ENCODE measurements around the gene SGK1.
A peak's percentile ranks its signal among the peaks of the same experiment; 100 is the strongest.

The SGK1 gene

DNA sequence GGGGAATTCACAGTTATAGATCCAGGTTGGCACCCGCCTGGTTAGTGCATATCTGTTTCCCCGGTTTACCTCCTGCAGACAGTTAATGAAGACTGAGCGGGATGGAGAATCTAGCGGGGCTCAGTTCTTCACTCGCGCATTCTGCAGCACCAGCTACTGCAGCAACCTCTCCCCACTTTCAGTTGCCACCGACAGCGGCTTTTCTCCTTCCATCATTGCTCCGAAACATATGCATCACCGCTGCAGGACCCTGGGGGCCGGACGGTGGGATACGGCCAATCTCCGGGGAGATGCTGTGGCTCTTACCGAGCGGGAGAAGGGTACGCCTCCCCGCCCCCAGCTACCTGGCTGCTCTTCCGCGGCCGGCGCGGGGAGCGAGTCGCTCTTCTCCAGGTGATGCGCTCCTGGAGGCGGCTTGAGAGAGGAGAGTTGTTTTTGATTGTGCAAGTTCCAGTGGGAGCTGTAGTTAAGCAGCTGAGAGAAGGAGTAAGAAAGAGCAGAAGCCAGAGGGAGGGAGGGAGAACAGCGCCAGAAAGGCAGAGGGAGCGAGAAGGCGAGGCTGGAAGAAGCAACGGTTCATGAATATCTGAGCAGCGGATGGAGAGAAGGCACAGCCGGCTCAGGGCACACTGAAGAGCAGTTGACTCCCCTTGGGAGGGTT is at the start of gene SGK1:
Gene SGK1, minus strand, starts transcription at position 642 of the 661 bp plus-strand sequence. CDS start 652 bp downstream, outside the sequence.
- peak; percentile 85 for DNase-seq (ENCODE audit: low spot score)

DNA sequence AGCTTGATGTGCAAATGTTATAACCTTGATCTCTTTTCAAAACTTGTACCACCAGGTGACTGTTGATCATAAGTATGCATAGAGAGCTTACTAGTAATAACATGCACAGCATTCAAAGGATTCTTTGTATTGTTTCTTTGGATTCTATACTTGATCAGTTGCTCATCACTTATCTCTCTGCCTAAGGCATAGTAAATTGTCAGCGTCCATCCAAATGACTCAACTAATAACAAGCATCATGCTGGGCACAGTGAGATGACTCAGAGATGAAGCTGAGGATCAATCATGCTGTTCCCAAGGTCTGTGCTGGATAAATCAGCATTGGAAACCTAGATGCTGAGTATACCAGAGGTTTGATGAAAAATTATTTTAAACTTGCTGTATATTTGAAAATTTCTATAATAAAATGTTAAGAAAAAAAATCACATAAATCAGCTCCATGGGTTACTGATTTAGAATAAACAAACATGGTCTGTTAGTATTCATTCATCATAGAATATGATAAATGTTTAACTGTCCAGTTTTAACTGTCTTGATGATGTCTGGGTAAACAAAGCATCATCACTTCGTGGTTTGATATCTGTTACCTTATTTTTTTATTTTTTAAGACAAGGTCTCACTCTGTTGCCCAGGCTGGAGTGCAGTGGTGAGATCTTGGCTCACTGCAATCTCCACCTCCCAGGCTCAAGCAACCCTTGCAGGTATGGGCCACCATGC is 45.6 kb upstream of the SGK1 start:
- DNase-seq (ENCODE audit: low spot score) = no peak

DNA sequence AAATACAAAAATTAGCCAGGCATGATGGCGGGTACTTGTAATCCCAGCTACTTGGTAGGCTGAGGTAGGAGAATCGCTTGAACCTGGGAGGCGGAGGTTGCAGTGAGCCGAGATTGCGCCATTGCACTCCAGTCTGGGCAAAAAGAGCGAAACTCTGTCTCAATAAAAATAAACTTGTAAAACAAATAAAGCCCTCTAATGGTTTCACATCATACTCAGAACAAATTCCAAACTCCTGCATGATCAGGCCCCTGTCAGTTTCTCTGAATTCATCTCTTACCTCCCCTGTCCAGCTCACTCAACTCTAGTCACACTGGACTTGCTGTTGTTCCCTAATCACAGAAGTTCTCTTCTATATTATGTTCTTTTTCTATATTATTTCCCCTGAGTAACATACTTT is 43.1 kb upstream of the SGK1 start:
- DNase-seq (ENCODE audit: low spot score) = no peak

DNA sequence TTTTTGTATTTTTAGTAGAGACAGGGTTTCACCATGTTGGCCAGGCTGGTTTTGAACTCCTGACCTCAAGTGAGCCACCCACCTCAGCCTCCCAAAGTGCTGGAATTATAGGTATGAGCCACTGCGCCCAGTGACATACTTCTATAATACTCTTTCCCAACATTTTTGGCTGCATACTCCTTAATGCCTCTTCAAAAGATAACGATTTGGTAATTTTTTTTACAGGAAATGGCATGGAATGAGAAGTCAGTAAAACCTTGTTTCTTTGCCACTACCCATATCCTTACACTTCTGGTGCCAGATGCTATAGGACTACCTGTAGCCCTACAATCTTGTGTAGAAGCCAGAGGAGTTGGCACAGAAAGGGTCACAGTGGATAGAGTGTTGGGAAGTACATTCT is 41.4 kb upstream of the SGK1 start:
- DNase-seq (ENCODE audit: low spot score) = no peak

DNA sequence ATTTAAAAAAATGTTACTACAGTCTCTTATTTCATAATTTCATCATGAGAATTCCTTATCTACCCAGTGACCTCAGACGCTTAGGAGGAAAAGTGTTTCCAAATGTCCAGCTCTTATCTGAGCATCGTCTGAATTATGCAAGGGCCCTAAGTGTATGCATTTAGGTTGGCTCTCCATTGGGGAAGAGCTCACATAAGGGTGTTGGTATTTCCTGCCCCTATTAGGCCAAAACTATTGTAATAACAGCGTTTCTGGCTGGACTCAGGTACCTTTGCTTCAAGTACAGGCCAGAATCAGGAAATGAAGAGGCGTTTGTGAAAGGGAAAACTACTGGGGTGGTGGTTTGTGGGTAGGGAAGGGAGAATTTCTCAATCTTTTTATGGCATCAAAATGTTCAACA is 40.4 kb upstream of the SGK1 start:
- DNase-seq (ENCODE audit: low spot score) = no peak

DNA sequence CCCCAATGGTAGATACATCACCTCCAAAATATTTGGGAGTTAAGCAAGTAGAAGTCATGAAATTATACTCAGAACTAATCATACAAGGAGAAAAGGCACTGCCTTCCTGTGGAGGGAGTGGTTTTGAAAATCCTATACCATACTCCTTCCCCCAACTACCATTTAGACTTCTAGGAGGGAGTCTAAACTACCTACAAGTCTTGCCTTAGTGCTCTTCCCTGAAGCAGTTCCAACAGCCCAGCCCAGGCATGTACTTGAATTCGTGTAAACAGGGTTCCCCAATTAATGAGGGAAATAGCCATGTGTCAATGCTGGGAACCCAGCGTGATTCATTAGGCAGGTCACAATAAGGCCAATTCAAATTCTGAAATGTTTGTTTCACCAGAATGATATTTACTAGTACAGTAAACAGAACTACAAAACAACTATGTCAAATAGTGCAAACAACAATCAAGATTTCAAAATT is 39.1 kb upstream of the SGK1 start:
- DNase-seq (ENCODE audit: low spot score) = no peak

DNA sequence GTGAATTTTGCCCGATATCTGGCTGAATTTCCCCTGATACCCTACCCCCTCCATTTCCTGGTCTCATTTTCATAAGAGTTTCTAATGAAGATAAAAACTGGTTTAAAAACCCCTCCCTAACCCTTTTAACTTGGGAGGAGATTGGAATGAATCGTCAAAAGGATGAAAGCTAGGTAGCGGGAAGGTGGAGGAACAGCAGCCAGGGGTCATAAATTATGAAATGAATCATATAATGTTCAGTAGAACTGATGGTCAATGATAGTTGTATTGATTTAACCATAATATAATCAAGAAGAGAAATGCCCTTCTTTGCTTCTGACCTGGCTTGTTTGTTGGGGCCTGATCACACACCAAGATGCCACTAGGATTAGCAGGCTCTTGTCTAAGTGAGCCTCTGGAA is 38.5 kb upstream of the SGK1 start:
- no peak for DNase-seq (ENCODE audit: low spot score)

DNA sequence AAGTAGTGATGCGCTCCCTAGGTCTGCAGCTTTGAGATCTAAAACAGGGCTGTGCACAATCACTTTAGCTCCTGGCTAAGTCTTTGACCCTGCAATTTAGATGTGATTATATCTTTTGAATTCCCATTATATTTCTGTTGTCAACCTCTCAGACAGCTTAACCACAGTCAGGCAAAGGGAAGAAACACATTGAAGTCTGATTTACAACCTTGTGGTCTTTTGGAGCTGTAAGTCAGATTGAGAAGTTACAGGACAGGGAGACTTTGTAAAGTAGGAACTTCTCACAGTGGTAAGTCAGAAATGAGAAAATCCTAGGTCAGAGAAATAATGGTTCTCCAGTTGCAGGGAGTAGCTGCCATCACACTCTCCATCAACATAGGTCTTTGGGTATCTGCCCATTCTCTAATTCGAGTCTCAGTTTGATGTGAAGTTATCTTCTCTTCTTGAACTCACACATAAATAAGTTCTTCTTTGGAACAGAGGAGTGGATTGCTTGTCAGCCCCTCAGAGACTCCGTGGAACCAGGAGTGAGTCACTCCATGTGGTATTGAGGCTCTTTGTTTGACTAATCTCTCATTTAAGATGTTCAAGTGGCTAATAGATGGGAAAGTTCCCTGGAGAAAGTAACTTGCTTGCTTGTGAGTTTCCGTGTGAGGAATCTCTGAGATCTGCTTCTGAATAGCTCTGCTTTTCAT is 35.0 kb upstream of the SGK1 start:
- DNase-seq (ENCODE audit: low spot score) = no peak

DNA sequence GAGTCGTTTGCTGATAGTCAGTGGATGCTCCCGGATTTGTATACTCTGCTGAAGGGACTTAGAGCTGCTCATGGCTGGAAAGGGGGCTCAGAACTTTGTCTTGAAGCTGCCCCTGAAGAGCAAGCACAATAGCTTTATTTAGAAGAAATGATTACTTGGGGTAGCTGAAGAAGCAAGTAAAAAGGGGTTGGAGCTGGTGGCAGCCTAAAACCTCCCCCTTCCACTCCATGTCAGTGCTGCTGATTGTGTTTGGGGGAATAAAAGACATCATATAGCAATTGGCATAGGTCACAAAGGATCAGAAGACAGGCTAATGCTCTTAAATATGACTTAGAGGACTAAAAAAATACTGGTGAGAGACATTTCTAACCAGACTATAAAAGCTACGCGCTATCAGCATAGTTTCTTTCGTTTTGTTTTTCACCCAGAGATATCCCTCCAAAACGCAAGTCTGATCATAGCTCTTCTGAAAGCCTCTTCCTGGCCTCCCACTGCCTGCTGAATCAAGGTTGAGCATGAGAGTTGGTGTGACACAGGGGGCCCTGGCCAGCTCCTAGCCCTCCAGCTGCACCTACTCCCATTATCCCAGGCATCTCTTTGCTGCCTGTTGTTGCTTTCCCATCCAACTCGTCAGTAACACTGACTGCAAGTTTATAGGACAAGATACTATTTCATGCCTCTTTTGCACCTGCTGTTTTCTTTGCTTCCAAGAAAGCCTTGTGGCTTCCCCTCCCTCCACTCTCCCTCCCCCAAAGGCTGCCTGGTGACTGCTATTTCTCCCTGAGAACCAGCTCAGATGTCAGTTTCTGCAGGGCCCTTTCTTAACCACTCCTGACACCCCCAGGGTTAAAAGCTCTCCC is 33.9 kb upstream of the SGK1 start:
- DNase-seq (ENCODE audit: low spot score) = no peak

DNA sequence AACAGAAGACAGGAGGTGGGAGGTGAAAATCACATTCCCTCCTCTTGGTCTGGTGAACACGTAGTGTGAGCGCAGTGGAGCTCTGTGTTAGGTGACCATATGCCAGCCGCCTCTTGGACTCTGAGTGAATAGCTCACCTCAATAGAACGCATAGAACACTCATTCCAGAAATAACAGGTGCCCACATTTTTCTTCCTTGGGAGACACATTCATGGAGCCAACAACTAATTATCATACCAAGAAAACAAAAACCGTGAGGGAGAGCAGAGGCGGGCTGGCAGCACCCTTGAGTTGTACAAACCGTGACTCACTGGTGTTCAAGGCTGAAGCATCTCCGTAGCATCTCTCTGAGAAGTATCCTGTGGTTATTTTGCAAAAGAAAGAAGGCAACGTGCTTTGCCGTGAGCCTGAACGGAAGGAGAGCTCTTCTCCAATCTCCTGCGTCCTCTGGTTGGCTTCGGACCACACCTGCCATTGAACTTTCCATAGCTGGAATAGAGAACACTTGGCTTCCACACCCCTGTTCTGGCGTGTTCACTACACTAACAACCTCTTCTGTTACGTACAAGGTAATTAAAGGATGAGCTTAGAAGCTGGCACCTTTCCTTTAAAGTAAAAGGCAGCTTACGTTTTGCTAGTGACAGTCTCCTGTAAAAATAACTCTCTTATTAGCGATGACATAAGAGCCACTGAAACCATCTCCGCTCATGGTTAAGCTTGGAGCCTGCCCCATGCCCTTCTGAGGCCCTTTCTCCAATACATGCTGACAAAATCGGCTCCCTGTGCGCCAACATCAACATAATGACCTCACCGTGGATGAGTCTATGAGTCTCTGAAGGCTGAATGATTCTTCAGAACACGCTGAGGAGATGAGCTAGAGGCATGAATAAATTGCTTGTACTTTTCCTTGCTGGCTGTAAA is 30.2 kb upstream of the SGK1 start:
- DNase-seq (ENCODE audit: low spot score) = peak; percentile 57

DNA sequence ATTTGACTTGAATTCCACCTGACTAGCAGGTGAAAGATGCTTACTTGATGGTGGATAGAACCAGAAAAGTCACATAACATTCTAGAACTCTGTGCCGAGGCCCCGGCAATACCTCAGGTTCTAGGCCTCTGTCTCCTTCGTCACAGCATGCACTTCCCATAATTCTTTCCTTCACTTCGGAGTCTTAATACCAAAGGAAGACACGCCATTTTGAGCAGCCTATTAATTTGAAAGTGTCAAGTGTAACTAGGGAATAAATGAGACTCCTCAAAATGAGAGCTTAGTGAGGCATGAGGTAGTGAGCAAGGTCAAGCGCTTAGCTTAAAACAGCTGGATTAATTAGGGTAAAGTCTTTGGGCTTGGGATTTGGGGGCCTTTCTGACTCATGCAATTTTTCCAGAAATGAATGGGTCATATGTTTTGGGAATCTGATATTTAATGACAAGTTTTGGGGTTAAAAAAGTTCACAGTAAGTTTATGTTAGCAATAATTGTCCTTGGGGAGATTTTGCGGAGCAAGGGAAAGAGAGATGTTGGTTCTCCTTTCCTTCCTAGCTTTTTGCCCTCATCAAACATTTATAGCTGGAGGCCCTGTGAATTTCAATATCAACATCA is 29.1 kb upstream of the SGK1 start:
- no peak for DNase-seq (ENCODE audit: low spot score)

DNA sequence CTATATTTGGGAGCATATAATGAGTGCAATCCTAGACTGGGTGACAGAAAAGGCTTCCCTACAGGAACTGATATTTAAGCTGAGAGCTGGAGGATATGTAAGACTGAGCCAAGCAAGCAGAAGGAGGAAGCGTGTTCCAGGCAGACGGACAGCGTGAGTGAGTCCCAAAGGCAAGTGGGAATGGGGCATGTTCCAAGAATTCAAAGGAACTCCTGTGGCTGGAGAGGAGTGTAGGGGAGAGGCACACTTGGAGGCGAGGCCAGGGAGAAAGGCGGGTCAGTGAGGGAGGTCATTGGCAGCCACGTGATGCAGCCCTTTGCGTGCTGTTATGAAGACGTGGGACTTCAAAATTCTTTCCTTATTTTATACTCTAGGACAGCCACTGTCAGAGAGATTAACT is 27.9 kb upstream of the SGK1 start:
- DNase-seq (ENCODE audit: low spot score) = no peak

DNA sequence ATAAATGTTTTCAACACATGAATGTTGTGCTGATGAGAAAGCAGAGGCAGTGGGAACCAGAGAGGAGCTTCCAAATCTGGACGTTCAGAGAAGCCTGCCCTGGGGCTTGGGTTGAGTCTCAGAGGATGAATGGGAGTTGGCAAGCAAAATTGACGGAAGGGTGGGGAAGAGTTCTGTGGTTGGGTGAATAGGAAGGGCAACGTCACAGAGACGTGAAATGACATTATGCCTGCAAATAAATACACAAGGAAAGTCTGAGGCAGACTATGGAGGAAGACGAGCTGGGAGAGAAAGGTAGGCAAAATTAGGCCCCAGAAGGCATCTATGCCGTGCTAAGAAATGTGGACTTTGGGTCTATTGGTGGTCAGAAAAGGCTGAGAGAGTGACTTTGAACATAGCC is 25.2 kb upstream of the SGK1 start:
- no peak for DNase-seq (ENCODE audit: low spot score)

DNA sequence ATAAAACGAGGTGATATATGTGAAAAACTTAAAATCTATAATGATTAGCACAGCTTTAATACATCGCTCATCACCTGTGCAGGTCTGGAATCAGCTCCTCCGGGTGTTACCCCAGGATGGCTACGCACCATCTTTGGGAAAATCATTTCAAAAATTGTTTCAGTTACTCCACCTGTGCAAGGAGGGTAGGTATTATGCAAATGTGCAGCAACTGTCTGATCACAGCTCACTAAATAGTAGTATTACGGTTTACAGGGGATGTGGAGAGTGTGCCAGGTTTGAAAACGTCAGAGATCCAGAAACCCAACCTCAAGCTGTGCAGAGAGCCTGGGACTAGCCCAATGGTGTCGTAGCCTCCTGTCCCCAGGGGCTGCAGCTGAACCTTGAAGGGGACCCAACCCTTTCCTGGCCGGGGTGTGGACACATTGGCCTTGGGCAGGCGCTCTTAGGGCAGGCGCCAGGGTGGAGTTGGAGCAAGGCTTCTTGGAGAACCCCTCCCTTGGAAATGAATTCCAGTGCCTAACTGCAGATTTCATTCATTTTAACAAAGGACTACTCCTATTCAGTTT is 24.2 kb upstream of the SGK1 start:
- DNase-seq (ENCODE audit: low spot score) = no peak

DNA sequence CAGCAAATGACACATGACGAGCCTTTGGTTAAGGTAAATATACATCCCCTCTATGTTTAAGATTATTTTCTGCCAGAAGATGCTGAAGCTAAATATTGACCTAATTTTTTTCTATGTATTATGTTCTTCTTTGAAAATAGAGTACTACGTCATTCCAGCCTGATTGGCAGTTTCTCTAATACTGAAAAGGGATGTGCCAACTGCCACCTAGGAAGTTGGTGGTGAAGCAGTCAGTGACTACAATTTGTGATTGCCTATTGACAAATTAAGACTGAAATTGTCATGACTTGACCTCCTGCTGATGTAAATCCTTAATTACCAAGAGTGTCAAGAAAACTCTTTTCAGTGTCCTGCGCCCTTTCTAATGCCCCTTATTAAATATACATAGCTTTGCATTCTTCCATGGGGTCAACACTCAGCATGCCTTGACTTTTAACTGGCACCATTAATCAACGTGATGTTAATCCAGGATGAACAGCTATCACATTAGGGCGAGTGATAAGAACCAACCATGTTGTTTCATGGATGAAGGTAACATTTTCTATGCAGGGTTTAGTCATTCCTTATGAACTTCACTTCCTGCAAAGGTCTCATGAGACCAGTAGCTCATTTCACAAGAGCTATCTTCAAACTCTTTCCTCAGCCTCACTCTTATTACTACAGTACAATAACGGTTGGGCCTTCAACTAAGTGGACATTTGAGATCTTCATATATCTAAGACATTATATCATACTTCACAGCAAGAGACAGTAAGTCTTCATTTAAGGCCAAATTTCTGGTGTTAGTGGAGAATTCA is 22.5 kb upstream of the SGK1 start:
- no peak for DNase-seq (ENCODE audit: low spot score)

DNA sequence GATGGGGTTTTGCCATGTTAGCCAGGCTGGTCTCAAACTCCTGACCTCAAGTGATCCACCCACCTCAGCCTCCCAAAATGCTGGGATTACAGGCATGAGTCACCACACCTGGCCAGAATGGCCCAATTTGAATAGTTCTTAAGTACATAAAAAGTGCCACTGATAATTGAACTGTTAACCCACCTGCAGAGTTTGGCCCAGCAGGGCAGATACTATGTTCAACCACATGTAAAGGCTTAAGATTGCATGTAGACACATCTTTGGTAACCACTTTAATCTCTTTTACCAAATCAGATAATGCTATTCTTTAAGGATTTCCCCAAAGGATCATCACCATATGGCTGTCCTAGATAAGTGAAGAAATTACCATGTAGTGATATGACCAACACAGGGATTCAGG is 21.3 kb upstream of the SGK1 start:
- no peak for DNase-seq (ENCODE audit: low spot score)

DNA sequence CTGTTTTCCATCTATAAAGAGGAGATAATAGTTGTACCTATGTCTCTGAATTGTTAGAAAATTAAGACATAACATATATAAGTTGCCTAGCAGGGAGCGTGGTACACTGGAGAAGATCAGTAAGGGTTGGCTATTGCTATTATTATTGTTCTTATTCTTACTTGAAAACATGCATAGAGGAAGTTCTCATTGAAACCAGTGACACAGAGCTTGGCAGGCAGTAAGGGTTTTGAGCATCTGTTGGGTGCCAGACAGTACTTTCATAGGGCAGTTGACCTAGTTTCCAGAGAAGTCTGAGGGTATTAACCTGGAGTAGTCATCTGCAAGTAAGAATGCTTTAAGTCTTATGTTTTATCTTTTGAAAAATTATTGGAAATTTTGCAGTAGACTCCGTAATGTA is 13.3 kb upstream of the SGK1 start:
- no peak for DNase-seq (ENCODE audit: low spot score)

DNA sequence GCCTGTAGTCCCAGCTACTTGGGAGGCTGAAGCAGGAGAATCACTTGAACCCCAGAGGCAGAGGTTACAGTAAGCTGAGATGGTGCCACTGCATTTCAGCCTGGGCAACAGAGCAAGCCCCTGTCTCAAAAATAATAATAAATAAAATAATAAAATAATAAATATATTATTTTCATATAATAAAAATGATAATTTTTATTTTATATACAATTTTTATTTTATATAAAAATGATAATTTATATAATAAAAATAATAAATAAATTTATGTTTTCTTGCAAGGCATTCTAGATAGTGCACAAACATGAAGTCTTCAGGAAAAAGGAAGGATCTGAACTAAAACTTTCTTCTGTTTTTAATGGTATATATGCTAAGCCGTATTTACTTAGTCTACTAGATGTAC is 12.6 kb upstream of the SGK1 start:
- no peak for DNase-seq (ENCODE audit: low spot score)

DNA sequence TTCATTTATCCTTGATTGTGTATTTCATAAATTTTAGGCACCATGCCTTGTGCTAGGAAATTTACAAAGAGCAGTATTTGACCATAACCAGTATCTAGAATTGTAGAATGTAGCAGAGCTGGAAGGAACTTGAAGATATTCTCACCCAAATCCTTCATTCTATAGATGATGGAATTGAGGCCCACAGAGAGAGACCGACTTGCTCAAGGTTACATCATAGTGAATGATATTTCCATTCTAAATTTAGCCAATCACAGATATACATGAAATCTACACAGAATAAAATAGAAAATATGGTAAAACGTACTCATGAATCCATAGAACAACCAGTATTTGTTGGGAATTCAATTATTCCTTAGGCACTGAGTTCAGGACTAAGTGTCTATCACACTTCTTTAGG is 10.9 kb upstream of the SGK1 start:
- DNase-seq (ENCODE audit: low spot score) = no peak

DNA sequence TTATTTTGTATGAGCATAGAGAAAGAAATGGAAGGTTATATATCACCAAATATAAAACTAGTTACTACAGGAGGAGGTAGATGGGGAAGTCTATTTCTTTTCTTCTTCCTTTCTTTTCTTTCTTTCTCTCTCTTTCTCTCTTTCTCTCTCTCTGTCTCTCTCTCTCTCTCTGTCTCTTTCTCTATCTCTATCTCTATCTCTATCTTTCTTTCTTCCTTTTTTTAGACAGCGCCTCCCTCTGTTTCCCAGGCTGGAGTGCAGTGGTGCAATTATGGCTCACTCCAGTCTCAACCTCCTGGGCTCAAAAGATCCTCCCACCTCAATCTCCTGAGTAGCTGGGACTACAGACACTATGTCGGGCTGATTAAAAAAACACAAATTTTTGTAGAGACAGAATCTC is 10.2 kb upstream of the SGK1 start:
- DNase-seq (ENCODE audit: low spot score) = no peak
